GM19372 (cell line): ENCODE measurements around the gene PIK3R5.
"Not testable (repeated sequence)": the region's sequence is repeated elsewhere in the genome, so short reads cannot be mapped to it uniquely, and the experiment has no call there.

Experiments
- ATAC-seq: cut with Tn5 transposase; IDR thresholded peaks from one replicate; pipeline ENCODE4 v1.9.1; 2021; ENCODE audit warnings: mild to moderate bottlenecking, low read depth, moderate library complexity; ENCODE audit not compliant: unreplicated experiment

The PIK3R5 gene

DNA sequence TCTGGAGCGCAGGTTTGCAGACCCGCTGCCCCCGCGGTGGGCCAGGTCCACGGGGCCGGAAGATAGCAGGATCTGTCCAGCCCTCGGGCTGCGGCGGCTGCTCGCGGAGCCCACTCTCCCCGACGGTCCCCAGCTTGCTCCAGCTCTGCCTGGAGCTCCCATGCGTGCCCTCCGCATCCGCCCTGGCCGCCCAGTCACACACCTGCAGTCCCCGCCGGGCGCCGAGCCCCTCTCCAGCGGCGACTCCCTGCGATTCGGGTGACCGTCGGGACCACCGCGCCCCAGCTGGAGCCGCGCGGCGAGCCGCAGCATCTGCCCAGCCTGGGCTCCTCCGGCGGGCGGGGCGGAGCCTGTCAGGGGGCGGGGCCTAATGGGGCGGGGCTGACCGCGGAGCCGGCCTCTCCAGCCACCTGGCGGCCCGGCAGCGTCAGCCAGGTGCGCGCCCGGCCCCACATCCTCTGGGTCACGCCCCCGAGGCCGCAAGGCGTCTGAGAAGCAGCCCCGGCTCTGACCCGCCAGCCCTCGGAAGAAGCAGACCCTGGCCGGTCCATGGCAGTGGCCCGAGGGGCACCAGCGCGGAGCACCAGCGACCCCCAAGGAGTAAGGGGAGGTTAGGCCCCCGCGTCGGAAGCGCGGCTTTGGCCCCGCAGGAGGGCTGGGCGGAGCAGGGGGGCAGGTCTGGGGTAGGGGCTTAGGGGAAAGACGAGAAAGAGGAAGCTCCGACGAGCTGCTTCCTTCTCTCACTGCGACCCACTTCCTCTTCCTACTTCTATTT lies at the start of gene PIK3R5:
TSS of gene PIK3R5 (minus strand) at position 314 of the 775 bp plus-strand sequence. CDS start 54,213 bp downstream, outside the sequence.
- ATAC-seq, result peak; percentile 63

DNA sequence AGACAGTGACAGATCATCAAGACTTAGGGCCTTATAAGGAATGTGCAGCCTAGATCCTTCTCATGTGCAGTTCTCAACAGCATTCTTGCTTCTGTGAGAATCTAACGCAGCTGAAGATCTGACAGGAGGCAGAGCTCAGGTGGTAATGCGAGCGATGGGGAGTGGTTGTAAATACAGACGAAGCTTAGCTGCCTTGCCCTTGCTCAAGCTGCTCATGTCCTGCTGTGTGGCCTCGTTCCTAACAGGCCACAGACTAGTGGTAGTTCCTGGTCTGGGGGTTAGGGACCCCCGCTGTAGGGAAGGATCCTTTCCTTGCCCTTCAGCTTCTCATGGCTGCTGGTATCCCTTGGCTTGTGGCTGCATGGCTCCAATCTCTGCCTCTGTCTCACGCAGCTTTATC lies 45.5 kb upstream of the PIK3R5 start:
- ATAC-seq, result no peak

DNA sequence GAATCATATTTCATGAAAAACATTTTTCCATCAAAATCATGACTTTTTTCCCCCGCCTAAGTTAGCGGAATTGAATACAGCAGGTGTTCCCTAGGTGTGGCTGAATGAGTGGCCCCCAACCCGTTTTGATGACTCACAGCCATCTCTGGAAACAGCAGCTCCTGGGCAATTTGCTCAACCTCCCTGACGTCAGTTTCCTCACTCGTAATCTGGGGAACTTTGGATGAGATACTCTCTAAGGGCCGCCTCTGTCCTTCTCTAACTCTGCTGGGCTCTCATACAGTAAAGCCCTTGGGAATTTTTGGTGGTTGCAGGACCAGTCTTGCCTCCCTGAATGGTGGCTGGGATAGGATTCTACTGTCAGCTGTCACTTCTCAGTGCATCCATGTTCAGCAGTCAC lies 44.2 kb upstream of the PIK3R5 start:
- ATAC-seq, result no peak

DNA sequence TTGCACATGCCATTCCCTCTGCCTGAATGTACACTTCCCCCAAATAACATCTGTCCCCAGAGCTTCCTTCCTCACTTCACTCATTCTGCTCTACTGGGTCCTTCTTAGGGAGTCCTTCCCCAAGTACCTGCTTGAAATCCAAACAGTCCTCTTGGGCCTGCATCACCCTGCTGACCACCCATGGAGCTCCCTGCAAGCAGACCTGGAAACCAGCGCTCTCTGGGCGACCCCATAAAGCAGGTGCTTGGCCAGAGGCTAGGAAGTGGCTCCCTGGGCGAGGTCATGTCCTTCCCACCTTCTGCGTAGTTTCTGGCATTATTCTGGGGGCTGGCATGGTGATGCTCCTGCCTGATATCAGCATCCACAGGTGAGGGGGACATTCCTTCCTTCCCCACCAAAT lies 43.6 kb upstream of the PIK3R5 start:
- no peak for ATAC-seq

DNA sequence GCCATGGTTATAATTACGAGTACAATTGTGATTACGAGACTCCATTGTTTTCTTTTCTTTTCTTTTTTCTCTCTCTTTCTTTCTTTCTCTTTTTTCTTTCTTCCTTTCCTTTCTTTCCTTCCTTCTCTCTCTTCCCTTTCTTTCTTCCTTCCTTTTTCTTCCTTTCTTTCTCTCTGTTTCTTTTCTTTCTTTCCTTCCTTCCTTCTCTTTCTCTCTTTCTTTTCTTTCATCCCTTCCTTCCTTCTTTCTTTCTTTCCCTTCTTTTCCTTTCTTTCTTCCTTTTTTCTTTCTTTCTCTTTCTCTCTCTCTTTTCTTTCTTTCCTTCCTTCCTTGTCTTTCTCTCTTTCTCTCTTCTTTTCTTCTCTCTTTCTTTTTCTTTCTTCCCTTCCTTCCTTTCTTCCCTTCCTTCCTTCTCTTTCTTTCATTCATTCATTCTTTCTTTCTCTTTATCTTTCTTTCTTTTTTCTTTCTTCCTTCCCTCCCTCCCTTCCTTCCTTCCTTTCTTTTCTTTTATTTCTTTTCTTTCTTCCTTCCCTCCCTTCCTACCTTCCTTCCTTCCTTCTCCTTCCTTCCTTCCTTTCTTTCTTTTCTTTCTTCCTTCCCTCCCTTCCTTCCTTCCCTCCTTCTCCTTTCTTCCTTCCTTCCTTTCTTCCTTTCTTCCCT lies 41.7 kb upstream of the PIK3R5 start:
- no peak for ATAC-seq

- no peak for ATAC-seq
Observed at GRCh38 chr17:9006175-9006767, 40.8 kb upstream of the PIK3R5 start.

- ATAC-seq, result no peak
Observed at GRCh38 chr17:9004961-9005285, 39.4 kb upstream of the PIK3R5 start.

DNA sequence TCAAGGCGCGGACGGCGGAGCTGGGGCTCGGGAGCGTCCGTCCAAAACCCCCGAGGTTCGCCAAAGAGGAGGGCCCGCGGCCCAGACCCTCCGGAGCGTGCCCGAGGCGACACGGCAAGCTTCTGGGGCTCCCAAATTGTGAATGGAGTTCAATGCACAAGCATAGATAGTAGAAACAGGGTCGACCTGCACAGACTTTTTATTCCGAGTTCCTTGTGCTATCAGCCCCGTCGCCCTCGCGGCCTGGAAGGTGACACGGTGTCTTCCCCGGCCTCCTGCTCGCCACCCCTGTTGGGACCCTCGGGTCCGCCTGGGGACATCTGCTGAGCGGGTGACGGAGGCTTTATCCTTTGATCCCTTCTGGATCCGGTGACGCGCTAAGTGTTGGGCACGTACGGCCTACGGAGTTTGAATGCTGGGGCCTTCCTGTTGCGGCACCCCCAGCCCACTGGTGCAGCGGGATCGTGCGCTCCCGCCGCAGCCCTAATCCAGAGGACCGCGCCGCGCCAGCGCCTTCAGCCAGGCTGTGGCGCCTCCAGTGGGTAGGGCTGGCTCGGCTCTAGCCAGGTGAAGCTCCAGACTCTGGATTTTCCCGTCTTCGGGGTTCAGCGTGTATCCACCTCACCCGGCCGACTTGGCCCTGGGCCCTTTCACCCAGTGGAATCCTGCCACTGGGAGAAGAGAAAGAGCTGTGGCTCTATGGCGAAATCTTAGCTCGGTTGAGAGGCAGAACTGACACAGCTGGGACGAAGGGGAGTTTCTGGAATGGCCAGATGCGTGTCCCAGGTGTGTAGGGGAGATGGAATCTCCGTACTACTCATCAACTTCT lies 38.8 kb upstream of the PIK3R5 start:
- no peak for ATAC-seq

GRCh38 chr17:9003355-9004131 lies 38.0 kb upstream of the PIK3R5 start:
- ATAC-seq, result no peak

GRCh38 chr17:9002606-9003354 lies 37.3 kb upstream of the PIK3R5 start:
- no peak for ATAC-seq

- ATAC-seq, result no peak
Observed at GRCh38 chr17:9002227-9002605, 36.7 kb upstream of the PIK3R5 start.

DNA sequence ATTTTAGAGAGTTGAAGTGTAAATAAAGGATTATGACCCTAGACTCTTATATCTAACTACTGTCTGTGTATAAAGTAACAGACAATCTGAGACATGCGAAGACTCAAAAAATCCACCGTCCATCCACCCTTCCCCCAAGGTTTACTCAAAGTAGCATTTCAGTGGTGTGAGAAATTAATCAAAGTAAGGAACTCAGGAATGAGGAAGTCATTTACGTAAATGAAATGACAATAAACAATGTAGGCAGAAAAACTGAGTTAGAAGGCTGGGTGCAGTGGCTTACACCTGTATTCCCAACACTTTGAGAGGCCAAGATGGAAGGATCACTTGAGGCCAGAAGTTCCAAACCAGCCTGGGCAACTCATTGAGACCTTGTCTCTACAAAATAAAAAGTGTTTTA lies 36.1 kb upstream of the PIK3R5 start:
- no peak for ATAC-seq

- peak; percentile 67 for ATAC-seq
Observed at GRCh38 chr17:8997994-8998628, 32.6 kb upstream of the PIK3R5 start.

- ATAC-seq, result no peak
Observed at GRCh38 chr17:8995711-8996110, 30.2 kb upstream of the PIK3R5 start.

- no peak for ATAC-seq
Observed at GRCh38 chr17:8994319-8994718, 28.8 kb upstream of the PIK3R5 start.

DNA sequence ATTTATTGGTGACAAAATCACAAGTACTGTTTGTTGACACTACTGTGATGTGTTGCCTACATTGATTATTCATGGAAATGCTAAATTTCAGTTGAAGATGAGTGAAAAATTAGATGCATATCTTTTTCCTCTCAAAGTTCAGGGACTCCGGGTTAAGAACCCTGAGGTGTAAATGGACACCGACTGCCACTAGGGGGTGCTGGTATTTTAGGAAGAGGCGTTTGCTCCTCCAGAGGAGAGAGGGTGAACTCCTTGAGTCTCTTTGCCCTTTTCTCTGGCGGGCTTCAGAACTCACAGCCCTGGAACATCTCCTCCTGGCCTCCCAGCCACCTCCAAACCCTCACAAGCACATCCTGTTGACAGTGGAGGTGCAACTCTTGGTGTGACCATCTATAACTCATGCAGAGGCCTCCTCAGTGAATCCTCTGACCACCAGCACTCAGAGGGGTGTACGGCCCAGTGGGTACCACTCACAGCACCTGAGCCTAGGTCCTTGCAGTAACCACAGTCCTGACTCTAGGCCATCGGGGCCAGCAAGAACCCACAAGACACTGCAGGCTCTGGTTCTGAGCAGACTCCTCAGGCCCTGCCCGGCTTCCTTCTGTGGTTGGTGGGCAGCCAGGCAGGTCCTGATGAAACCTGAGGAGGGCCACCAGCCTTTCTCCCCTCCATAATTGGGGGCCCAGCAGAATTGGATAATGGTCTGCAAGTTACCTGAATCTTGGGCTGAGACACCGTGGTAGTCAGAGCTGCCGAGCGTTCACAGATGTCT lies 26.2 kb upstream of the PIK3R5 start:
- no peak for ATAC-seq

DNA sequence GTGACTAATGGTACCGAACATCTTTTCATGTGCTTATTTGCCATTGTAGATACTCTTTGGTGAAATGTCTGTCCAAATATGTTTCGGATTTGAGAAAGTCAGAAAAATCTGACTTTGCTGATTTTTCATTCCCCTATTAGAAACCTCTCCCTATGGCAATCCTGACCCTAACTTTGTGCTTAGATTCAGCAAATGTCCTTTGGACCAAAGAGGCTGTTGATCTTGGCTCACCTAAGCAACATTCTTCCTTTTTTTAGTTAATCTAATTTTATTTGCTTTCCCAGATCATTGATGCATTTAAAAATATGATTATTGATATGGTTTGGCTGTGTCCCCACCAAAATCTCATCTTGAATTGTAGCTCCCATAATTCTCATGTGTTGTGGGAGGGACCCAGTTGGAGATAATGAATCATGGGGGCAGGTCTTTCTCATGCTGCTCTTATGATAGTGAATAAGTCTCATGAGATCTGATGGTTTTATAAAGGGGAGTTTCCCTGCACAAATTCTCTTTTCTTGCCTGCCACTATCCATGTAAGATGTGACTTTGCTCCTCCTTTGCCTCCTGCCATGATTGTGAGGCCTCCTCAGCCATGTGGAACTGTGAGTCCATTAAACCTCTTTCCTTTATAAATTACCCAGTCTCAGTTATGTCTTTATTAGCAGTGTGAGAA lies 22.9 kb upstream of the PIK3R5 start:
- ATAC-seq, result not testable (repeated sequence)

- ATAC-seq, result no peak
Observed at GRCh38 chr17:8986295-8986694, 20.8 kb upstream of the PIK3R5 start.
